SK-N-SH treated with all-trans-retinoic acid at 6 μM for 48 hours (cell line): Measurements from ENCODE around the gene KLB.

ENCODE experiments used
- ATAC-seq: fragments of 200-7000 bp; cut with Tn5 transposase; 3 replicates; pipeline ENCODE4 v1.9.1; 2020; ENCODE audit warnings: mild to moderate bottlenecking, moderate library complexity
- ARNTL ChIP-seq: fragments of 450-650 bp; formaldehyde crosslinking; IDR thresholded peaks from 2 replicates; pipeline ENCODE4 v1.5.0; 2020; ENCODE audit warnings: low read depth, mild to moderate bottlenecking, moderate library complexity, borderline replicate concordance
- BACH2 ChIP-seq: fragments of 250-450 bp; sonication (Bioruptor Pico); IDR thresholded peaks from 2 replicates; pipeline ENCODE4 v1.9.0; 2021; ENCODE audit warnings: mild to moderate bottlenecking, borderline replicate concordance
- CREB5 ChIP-seq: fragments of 250-450 bp; sonication (Bioruptor Pico); IDR thresholded peaks from 2 replicates; pipeline ENCODE4 v1.5.1; 2020; ENCODE audit warnings: low read depth, mild to moderate bottlenecking, moderate library complexity
- CSRNP3 ChIP-seq: fragments of 250-450 bp; sonication (Bioruptor Pico); IDR thresholded peaks from 2 replicates; pipeline ENCODE4 v1.5.1; 2021; ENCODE audit warnings: mild to moderate bottlenecking, moderate library complexity
- ESRRG ChIP-seq: fragments of 250-450 bp; sonication (Bioruptor Pico); IDR thresholded peaks from 2 replicates; pipeline ENCODE4 v1.6.1; 2021; ENCODE audit warnings: mild to moderate bottlenecking
- GLIS3 ChIP-seq: fragments of 250-450 bp; sonication (Bioruptor Pico); IDR thresholded peaks from 2 replicates; pipeline ENCODE4 v1.5.0; 2020; ENCODE audit warnings: mild to moderate bottlenecking, moderate library complexity
- ISL1 ChIP-seq: fragments of 250-450 bp; sonication (Bioruptor Pico); IDR thresholded peaks from 2 replicates; pipeline ENCODE4 v2.1.2; 2022; ENCODE audit warnings: mild to moderate bottlenecking, moderate library complexity
- OSR1 ChIP-seq: fragments of 250-450 bp; sonication (Bioruptor Pico); IDR thresholded peaks from 2 replicates; pipeline ENCODE4 v1.8.0; 2022; ENCODE audit warnings: moderate library complexity, mild to moderate bottlenecking, inconsistent platforms
- PATZ1 ChIP-seq: fragments of 250-450 bp; sonication (Bioruptor Pico); IDR thresholded peaks from 2 replicates; pipeline ENCODE4 v1.8.0; 2020; ENCODE audit warnings: mild to moderate bottlenecking, moderate library complexity, borderline replicate concordance
- RARB ChIP-seq: fragments of 250-450 bp; sonication (Bioruptor Pico); IDR thresholded peaks from 2 replicates; pipeline ENCODE4 v1.8.0; 2021; ENCODE audit warnings: mild to moderate bottlenecking, moderate library complexity
- TCF4 ChIP-seq: fragments of 250-450 bp; sonication (Bioruptor Pico); IDR thresholded peaks from 2 replicates; pipeline ENCODE4 v1.8.0; 2021; ENCODE audit warnings: mild to moderate bottlenecking, moderate library complexity, borderline replicate concordance
- TOX ChIP-seq: fragments of 250-450 bp; sonication (Bioruptor Pico); IDR thresholded peaks from 2 replicates; pipeline ENCODE4 v1.8.0; 2021; ENCODE audit warnings: mild to moderate bottlenecking, moderate library complexity, borderline replicate concordance
- TSHZ2 ChIP-seq: fragments of 250-450 bp; sonication (Bioruptor Pico); IDR thresholded peaks from 2 replicates; pipeline ENCODE4 v1.5.0; 2020; ENCODE audit warnings: mild to moderate bottlenecking, moderate library complexity
- ZFP3 ChIP-seq: fragments of 250-450 bp; sonication (Bioruptor Pico); IDR thresholded peaks from 2 replicates; pipeline ENCODE4 v1.5.0; 2020; ENCODE audit warnings: mild to moderate bottlenecking, moderate library complexity
- ZNF565 ChIP-seq: fragments of 450-650 bp; formaldehyde crosslinking; conservative IDR thresholded peaks from 2 replicates; pipeline ENCODE4 v1.5.0; 2020; ENCODE audit warnings: low read depth, mild to moderate bottlenecking, moderate library complexity
- ZNF8 ChIP-seq: fragments of 450-650 bp; formaldehyde crosslinking; IDR thresholded peaks from 2 replicates; pipeline ENCODE4 v1.5.0; 2020; ENCODE audit warnings: mild to moderate bottlenecking, moderate library complexity
- TF ChIP-seq, protein P1 (sequence below): fragments of 250-450 bp; sonication (Bioruptor Pico); IDR thresholded peaks from 2 replicates; pipeline ENCODE4 v1.8.0; 2021; ENCODE audit warnings: low read depth, mild to moderate bottlenecking, moderate library complexity, borderline replicate concordance

Gene KLB

DNA sequence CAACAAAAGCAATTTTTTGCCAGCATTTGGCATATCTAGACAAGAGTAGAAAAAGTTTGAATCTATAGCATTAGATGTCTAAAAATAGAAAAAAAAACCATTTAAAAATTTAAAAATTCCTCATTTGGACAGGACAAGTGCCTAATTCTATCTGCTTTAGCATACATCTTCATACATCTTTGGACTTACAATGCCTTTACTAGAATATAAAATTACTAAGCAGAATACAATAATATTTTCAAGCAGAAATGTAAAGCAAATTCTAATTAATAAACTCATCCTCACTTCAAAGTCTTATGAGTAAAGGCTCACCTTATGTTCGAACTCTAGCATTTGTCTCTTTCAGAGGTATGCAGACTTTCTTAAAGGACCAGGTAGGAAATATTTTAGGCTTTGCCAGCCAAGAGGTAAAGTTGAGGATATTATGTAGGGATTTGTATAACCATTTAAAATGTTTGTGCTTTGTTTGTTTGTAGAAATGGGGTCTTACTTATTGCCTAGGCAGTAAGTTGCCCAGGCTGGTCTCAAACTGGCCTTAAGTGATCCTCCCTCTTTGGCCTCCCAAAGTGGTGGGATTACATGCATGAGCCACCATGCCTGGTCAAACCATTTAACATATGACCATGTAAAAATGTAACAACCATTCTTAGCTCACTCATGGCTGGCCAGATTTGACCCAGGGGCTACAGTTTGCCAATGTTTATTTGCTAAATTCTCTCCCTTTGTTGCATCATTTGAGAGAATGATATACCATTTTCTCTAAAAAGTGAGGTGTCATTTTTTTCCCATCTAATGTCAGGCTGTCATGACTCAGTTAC, 91.4 kb downstream of the KLB start:
- no peak for ATAC-seq
- TF ChIP-seq RARB (CRISPR knock-in tag), result no peak
- TF ChIP-seq ARNTL, result no peak
- TF ChIP-seq BACH2 (CRISPR knock-in tag), result no peak
- TF ChIP-seq ZNF8, result no peak
- TF ChIP-seq TCF4 (CRISPR knock-in tag), result no peak
- TF ChIP-seq TOX, result no peak
- no peak for TF ChIP-seq ZFP3
- TF ChIP-seq, protein P1, sequence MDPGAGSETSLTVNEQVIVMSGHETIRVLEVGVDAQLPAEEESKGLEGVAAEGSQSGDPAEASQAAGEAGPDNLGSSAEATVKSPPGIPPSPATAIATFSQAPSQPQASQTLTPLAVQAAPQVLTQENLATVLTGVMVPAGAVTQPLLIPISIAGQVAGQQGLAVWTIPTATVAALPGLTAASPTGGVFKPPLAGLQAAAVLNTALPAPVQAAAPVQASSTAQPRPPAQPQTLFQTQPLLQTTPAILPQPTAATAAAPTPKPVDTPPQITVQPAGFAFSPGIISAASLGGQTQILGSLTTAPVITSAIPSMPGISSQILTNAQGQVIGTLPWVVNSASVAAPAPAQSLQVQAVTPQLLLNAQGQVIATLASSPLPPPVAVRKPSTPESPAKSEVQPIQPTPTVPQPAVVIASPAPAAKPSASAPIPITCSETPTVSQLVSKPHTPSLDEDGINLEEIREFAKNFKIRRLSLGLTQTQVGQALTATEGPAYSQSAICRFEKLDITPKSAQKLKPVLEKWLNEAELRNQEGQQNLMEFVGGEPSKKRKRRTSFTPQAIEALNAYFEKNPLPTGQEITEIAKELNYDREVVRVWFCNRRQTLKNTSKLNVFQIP (CRISPR knock-in tag), result no peak
- TF ChIP-seq CSRNP3 (CRISPR knock-in tag), result no peak
- no peak for TF ChIP-seq ESRRG (CRISPR knock-in tag)
- no peak for TF ChIP-seq ZNF565 (CRISPR knock-in tag)
- no peak for TF ChIP-seq GLIS3

DNA sequence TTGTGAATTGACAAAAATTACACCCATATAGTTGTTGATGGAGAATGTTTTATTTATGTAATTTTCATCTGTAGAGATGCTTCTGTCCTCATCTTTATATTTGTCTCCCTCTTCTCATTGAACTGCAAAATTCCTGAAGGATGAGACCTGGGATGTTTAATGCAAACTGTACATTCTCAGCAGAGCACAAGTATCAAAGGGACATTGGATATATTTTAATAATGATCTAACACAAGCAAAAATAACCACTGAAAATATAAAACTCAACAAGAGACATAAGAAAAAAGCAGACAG, 91.9 kb downstream of the KLB start:
- TF ChIP-seq CREB5 (CRISPR knock-in tag) (no peak), PATZ1 (CRISPR knock-in tag) (no peak), ARNTL (no peak), ESRRG (CRISPR knock-in tag) (no peak), CSRNP3 (CRISPR knock-in tag) (no peak), ISL1 (CRISPR knock-in tag) (no peak), TSHZ2 (CRISPR knock-in tag) (no peak), OSR1 (CRISPR knock-in tag) (no peak)
- TF ChIP-seq, protein P1 (CRISPR knock-in tag), result no peak
- TF ChIP-seq, all 23 proteins: peak for 0
- no peak for ATAC-seq
